IMR-90 (cell line): ENCODE data around the gene CFDP1.

Source experiments
- BHLHE40 ChIP-seq: fragments of 150-350 bp; IDR thresholded peaks from 2 replicates; pipeline ENCODE4 v1.6.1; 2016; ENCODE audit warnings: mild to moderate bottlenecking, low read depth, low read length
- CEBPB ChIP-seq: IDR thresholded peaks from 2 replicates; pipeline ENCODE4 v1.6.1; 2012; ENCODE audit warnings: low read depth, low read length, improper control_type of control experiment
- POLR2A ChIP-seq: IDR thresholded peaks from 2 replicates; pipeline ENCODE4 v1.6.1; 2012; ENCODE audit warnings: mild to moderate bottlenecking, low read depth, low read length
- RFX5 ChIP-seq: IDR thresholded peaks from 2 replicates; pipeline ENCODE4 v1.8.0; 2012; ENCODE audit warnings: low read depth, mild to moderate bottlenecking, low read length, moderate library complexity
- TF ChIP-seq, protein P1 (sequence below): fragments of 150-350 bp; IDR thresholded peaks from 2 replicates; pipeline ENCODE4 v1.6.1; 2017; ENCODE audit warnings: mild to moderate bottlenecking, antibody characterized with exemption, low read length, low read depth
- TF ChIP-seq, protein P2 (sequence below): conservative IDR thresholded peaks from 2 replicates; pipeline ENCODE4 v1.5.1; 2012; ENCODE audit warnings: mild to moderate bottlenecking, low read depth, low read length, improper control_type of control experiment

DNA sequence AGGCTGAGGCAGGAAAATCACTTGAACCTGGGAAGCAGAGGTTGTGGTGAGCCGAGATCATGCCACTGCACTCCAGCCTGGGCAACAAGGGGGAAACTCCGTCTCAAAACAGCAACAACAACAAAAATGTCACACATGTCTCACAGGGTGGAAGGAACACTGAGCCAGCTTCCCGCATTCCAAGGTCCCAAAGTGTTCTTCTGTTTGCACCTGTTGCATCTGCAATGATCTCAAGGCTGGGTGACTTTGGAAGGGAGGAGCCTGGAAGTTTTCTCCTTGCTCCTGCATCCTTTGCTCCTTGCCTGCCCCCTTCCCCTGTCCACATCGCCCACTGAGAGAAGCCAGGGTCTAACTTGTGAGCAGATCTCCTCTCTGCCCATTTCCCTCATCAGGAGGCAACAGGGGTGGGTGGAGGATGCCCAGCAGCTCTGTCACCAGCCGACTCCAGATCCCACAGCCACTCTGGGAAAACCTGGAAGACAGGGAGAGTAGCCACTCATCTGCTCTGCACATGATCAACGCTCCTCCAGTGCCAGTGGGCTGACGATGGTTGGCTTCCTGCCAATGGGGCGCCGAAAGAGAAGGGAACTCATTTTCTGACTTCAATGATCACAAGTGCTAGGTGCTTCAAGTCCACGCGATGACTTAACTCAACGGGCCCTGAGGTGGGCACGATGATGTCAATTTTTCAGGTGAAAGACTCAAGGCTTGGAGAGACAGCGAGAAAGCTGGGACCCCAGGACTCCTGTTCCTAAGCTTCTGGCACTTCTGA is 49.3 kb upstream of the CFDP1 start:
- TF ChIP-seq, protein P1, sequence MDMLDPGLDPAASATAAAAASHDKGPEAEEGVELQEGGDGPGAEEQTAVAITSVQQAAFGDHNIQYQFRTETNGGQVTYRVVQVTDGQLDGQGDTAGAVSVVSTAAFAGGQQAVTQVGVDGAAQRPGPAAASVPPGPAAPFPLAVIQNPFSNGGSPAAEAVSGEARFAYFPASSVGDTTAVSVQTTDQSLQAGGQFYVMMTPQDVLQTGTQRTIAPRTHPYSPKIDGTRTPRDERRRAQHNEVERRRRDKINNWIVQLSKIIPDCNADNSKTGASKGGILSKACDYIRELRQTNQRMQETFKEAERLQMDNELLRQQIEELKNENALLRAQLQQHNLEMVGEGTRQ: no peak
- TF ChIP-seq, protein P2, sequence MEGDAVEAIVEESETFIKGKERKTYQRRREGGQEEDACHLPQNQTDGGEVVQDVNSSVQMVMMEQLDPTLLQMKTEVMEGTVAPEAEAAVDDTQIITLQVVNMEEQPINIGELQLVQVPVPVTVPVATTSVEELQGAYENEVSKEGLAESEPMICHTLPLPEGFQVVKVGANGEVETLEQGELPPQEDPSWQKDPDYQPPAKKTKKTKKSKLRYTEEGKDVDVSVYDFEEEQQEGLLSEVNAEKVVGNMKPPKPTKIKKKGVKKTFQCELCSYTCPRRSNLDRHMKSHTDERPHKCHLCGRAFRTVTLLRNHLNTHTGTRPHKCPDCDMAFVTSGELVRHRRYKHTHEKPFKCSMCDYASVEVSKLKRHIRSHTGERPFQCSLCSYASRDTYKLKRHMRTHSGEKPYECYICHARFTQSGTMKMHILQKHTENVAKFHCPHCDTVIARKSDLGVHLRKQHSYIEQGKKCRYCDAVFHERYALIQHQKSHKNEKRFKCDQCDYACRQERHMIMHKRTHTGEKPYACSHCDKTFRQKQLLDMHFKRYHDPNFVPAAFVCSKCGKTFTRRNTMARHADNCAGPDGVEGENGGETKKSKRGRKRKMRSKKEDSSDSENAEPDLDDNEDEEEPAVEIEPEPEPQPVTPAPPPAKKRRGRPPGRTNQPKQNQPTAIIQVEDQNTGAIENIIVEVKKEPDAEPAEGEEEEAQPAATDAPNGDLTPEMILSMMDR: no peak
- TF ChIP-seq POLR2A (no peak), RFX5 (no peak), CEBPB (no peak), BHLHE40 (no peak)
